ENCODE data around the gene NPAS3. TPM values are rescaled to one million over a fixed set of nuclear protein-coding genes. Genes with fewer than 3 reads are reported as not detected.

Gene NPAS3
- total and polyA plus RNA-seq, 4 donors = 0.07 to 0.09 (median 0.08) TPM; not detected in 1

GRCh38 chr14:33348510-33348909, 409.8 kb downstream of the NPAS3 start:
- no peak overlapping the region for H3K9ac ChIP-seq (ENCODE audit: low read depth in 1 of 2, low read length in 2 of 2)
- DNase-seq (ENCODE audit: low spot score) = no peak
- H3K36me3 ChIP-seq (ENCODE audit: control insufficient read depth in 4 of 4, insufficient read depth in 3 of 4, low read depth in 1 of 4, low read length in 3 of 4) = no peaks in the 10 kb centered on the region
- peaks cover 0 to 2% (median 0%) of the 10 kb centered on the region in 4 donors for H3K27me3 ChIP-seq (ENCODE audit: control insufficient read depth in 4 of 4, insufficient read depth in 4 of 4, low read length in 3 of 4)
- TF ChIP-seq HNF4G (IDR thresholded peaks at IDR 0.05) = no peak
- TF ChIP-seq YY1 (IDR thresholded peaks at IDR 0.05) = no peak
- TF ChIP-seq ATF3 (IDR thresholded peaks at IDR 0.05) = no peak
- TF ChIP-seq, protein P1, sequence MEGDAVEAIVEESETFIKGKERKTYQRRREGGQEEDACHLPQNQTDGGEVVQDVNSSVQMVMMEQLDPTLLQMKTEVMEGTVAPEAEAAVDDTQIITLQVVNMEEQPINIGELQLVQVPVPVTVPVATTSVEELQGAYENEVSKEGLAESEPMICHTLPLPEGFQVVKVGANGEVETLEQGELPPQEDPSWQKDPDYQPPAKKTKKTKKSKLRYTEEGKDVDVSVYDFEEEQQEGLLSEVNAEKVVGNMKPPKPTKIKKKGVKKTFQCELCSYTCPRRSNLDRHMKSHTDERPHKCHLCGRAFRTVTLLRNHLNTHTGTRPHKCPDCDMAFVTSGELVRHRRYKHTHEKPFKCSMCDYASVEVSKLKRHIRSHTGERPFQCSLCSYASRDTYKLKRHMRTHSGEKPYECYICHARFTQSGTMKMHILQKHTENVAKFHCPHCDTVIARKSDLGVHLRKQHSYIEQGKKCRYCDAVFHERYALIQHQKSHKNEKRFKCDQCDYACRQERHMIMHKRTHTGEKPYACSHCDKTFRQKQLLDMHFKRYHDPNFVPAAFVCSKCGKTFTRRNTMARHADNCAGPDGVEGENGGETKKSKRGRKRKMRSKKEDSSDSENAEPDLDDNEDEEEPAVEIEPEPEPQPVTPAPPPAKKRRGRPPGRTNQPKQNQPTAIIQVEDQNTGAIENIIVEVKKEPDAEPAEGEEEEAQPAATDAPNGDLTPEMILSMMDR (IDR thresholded peaks at IDR 0.05; ENCODE audit: low read depth, low read length, missing input control) = no peak
- no peak for TF ChIP-seq NR2F2 (IDR thresholded peaks at IDR 0.05)
- no peak for TF ChIP-seq RXRA (IDR thresholded peaks at IDR 0.05)
- no peak for TF ChIP-seq FOXA1 (IDR thresholded peaks at IDR 0.05)
- TF ChIP-seq JUND (IDR thresholded peaks at IDR 0.05) = no peak
- TF ChIP-seq, protein P2, sequence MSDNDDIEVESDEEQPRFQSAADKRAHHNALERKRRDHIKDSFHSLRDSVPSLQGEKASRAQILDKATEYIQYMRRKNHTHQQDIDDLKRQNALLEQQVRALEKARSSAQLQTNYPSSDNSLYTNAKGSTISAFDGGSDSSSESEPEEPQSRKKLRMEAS (IDR thresholded peaks at IDR 0.05) = no peak
- TF ChIP-seq, protein P3, sequence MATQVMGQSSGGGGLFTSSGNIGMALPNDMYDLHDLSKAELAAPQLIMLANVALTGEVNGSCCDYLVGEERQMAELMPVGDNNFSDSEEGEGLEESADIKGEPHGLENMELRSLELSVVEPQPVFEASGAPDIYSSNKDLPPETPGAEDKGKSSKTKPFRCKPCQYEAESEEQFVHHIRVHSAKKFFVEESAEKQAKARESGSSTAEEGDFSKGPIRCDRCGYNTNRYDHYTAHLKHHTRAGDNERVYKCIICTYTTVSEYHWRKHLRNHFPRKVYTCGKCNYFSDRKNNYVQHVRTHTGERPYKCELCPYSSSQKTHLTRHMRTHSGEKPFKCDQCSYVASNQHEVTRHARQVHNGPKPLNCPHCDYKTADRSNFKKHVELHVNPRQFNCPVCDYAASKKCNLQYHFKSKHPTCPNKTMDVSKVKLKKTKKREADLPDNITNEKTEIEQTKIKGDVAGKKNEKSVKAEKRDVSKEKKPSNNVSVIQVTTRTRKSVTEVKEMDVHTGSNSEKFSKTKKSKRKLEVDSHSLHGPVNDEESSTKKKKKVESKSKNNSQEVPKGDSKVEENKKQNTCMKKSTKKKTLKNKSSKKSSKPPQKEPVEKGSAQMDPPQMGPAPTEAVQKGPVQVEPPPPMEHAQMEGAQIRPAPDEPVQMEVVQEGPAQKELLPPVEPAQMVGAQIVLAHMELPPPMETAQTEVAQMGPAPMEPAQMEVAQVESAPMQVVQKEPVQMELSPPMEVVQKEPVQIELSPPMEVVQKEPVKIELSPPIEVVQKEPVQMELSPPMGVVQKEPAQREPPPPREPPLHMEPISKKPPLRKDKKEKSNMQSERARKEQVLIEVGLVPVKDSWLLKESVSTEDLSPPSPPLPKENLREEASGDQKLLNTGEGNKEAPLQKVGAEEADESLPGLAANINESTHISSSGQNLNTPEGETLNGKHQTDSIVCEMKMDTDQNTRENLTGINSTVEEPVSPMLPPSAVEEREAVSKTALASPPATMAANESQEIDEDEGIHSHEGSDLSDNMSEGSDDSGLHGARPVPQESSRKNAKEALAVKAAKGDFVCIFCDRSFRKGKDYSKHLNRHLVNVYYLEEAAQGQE (IDR thresholded peaks at IDR 0.05) = no peak
- no peak for TF ChIP-seq GABPA (IDR thresholded peaks at IDR 0.05 in 1 of 2, conservative IDR thresholded peaks at IDR 0.05 in 1 of 2)
- TF ChIP-seq RAD21 (IDR thresholded peaks at IDR 0.05) = no peak
- TF ChIP-seq SP1 (IDR thresholded peaks at IDR 0.05) = no peak
- TF ChIP-seq, protein P4, sequence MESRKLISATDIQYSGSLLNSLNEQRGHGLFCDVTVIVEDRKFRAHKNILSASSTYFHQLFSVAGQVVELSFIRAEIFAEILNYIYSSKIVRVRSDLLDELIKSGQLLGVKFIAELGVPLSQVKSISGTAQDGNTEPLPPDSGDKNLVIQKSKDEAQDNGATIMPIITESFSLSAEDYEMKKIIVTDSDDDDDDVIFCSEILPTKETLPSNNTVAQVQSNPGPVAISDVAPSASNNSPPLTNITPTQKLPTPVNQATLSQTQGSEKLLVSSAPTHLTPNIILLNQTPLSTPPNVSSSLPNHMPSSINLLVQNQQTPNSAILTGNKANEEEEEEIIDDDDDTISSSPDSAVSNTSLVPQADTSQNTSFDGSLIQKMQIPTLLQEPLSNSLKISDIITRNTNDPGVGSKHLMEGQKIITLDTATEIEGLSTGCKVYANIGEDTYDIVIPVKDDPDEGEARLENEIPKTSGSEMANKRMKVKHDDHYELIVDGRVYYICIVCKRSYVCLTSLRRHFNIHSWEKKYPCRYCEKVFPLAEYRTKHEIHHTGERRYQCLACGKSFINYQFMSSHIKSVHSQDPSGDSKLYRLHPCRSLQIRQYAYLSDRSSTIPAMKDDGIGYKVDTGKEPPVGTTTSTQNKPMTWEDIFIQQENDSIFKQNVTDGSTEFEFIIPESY (IDR thresholded peaks at IDR 0.05) = no peak
- TF ChIP-seq TAF1 (conservative IDR thresholded peaks at IDR 0.05) = no peak
- no peak for TF ChIP-seq FOXA2 (IDR thresholded peaks at IDR 0.05)
- no peak for TF ChIP-seq HNF4A (conservative IDR thresholded peaks at IDR 0.05)
- no peak for TF ChIP-seq EGR1 (IDR thresholded peaks at IDR 0.05; ENCODE audit: low read depth in 2 of 2)
- 75% methylated on average over 4 of the region's 4 CpGs for WGBS
- H3K4me1 ChIP-seq (ENCODE audit: control insufficient read depth in 4 of 4, insufficient read depth in 4 of 4, low read length in 3 of 4) = no peaks in the 10 kb centered on the region
- no peak overlapping the region for H3K27ac ChIP-seq (ENCODE audit: low read depth in 1 of 2, low read length in 2 of 2)
- no peak overlapping the region for H3K4me3 ChIP-seq (ENCODE audit: low read depth in 1 of 3, low read length in 3 of 3)
- no peaks in the 10 kb centered on the region for H3K9me3 ChIP-seq (ENCODE audit: control insufficient read depth in 4 of 4, low read length in 3 of 4)

All from liver (tissue), 9 donors.